IMR-90 (cell line): ENCODE data around the gene MAPK10. TPM values are rescaled to one million over a fixed set of nuclear protein-coding genes. Genes with fewer than 3 reads are reported as not detected.

Experiments used
- ATAC-seq: fragments of 200-7000 bp; cut with Tn5 transposase; 2 replicates; pipeline ENCODE4 v1.9.1; 2020; ENCODE audit warnings: low read depth, mild to moderate bottlenecking, moderate library complexity
- BruUV-seq: library from RNA; stranded (reverse); fragments of 400-500 nt; replicated peaks from 2 replicates; lab custom pipeline; 2021; lab: Mats Ljungman, UMichigan
- CTCF ChIA-PET: fragments of 300-600 bp; formaldehyde crosslinking; extraction: SDS; loops from one replicate; lab custom pipeline; 2021; ENCODE audit warnings: antibody characterized with exemption; lab: Yijun Ruan, JAX
- POLR2A ChIA-PET: fragments of 300-600 bp; sonication (Branson Sonifier 250); formaldehyde crosslinking; loops from one replicate; lab custom pipeline; 2022; ENCODE audit warnings: antibody characterized with exemption; ENCODE audit not compliant: unreplicated experiment; lab: Charles Lee
- DNase-seq: peaks from one replicate; pipeline ENCODE4 v3.0.0; 2013
- H2AFZ ChIP-seq: replicated peaks from 2 replicates; pipeline ENCODE3; 2013; ENCODE audit warnings: low read length, mild to moderate bottlenecking; ENCODE audit not compliant: poor library complexity
- H2AK5ac ChIP-seq: 2 replicates; pipeline ENCODE4 v1.6.1; 2013; ENCODE audit warnings: low read depth, low read length, inconsistent platforms
- H2AK9ac ChIP-seq: replicated peaks from 2 replicates; pipeline ENCODE3; 2013; ENCODE audit warnings: mild to moderate bottlenecking, low read depth, low read length, moderate library complexity; ENCODE audit not compliant: poor library complexity
- H2BK120ac ChIP-seq: 2 replicates; pipeline ENCODE4 v1.6.1; 2013; ENCODE audit warnings: low read depth, low read length, inconsistent platforms
- H2BK15ac ChIP-seq: 3 replicates; pipeline ENCODE4 v1.6.1; 2013; ENCODE audit warnings: low read depth, low read length, inconsistent platforms
- H2BK20ac ChIP-seq: 2 replicates; pipeline ENCODE4 v1.6.1; 2013; ENCODE audit warnings: low read depth, mild to moderate bottlenecking, inconsistent platforms, low read length, moderate library complexity
- H2BK5ac ChIP-seq: 2 replicates; pipeline ENCODE4 v1.6.1; 2013; ENCODE audit warnings: mild to moderate bottlenecking, low read depth, low read length, inconsistent platforms; ENCODE audit not compliant: poor library complexity, severe bottlenecking
- H3K14ac ChIP-seq: replicated peaks from 2 replicates; pipeline ENCODE4 v1.6.1; 2013; ENCODE audit warnings: low read depth, low read length, inconsistent platforms
- H3K18ac ChIP-seq: 2 replicates; pipeline ENCODE4 v1.6.1; 2013; ENCODE audit warnings: low read depth, low read length, control low read depth
- H3K23ac ChIP-seq: 2 replicates; pipeline ENCODE4 v1.6.1; 2013; ENCODE audit warnings: low read depth, low read length, inconsistent platforms
- H3K27ac ChIP-seq: 2 replicates; pipeline ENCODE4 v1.5.1; 2013; ENCODE audit warnings: mild to moderate bottlenecking, control low read depth, low read length; ENCODE audit not compliant: insufficient read depth
- H3K27me3 ChIP-seq: 2 replicates; pipeline ENCODE4 v1.6.1; 2013; ENCODE audit warnings: low read length; ENCODE audit not compliant: control insufficient read depth, insufficient read depth
- H3K36me3 ChIP-seq: 2 replicates; pipeline ENCODE4 v1.6.1; 2013; ENCODE audit warnings: low read length, mixed read lengths; ENCODE audit not compliant: control insufficient read depth, insufficient read depth
- H3K4ac ChIP-seq: 2 replicates; pipeline ENCODE4 v1.6.1; 2013; ENCODE audit warnings: low read depth, low read length, inconsistent platforms
- H3K4me1 ChIP-seq: 2 replicates; pipeline ENCODE4 v1.6.1; 2013; ENCODE audit warnings: low read length, mixed read lengths; ENCODE audit not compliant: control insufficient read depth, insufficient read depth
- H3K4me2 ChIP-seq: 2 replicates; pipeline ENCODE4 v1.6.1; 2013; ENCODE audit warnings: low read depth, mild to moderate bottlenecking, control low read depth, low read length, moderate library complexity
- H3K4me3 ChIP-seq: 2 replicates; pipeline ENCODE4 v1.5.1; 2013; ENCODE audit warnings: low read depth, mild to moderate bottlenecking, control low read depth, low read length, moderate library complexity; ENCODE audit not compliant: insufficient read depth
- H3K56ac ChIP-seq: 2 replicates; pipeline ENCODE4 v1.6.1; 2013; ENCODE audit warnings: low read length, inconsistent platforms; ENCODE audit not compliant: insufficient read depth; ENCODE audit errors: extremely low read depth
- H3K79me1 ChIP-seq, 2 experiments: 2 replicates each; pipeline ENCODE4 v1.6.1; 2013; ENCODE audit warnings: low read length in 2 of 2, inconsistent platforms in 1 of 2, low read depth in 1 of 2
- H3K9ac ChIP-seq: 2 replicates; pipeline ENCODE4 v1.6.1; 2013; ENCODE audit warnings: low read depth, low read length, control low read depth
- H3K9me1 ChIP-seq: 2 replicates; pipeline ENCODE4 v1.6.1; 2013; ENCODE audit warnings: low read length, inconsistent platforms; ENCODE audit not compliant: insufficient read depth
- H3K9me3 ChIP-seq: 2 replicates; pipeline ENCODE4 v1.6.1; 2013; ENCODE audit warnings: low read length; ENCODE audit not compliant: control insufficient read depth, insufficient read depth
- H4K20me1 ChIP-seq: 2 replicates; pipeline ENCODE4 v1.6.1; 2013; ENCODE audit warnings: low read length, inconsistent platforms; ENCODE audit not compliant: insufficient read depth
- H4K5ac ChIP-seq: 2 replicates; pipeline ENCODE4 v1.6.1; 2013; ENCODE audit warnings: mild to moderate bottlenecking, low read depth, low read length, control low read depth
- H4K8ac ChIP-seq, 2 experiments: 2 replicates each; pipeline ENCODE4 v1.6.1; 2013; ENCODE audit warnings: low read depth in 2 of 2, low read length in 2 of 2, control low read depth in 1 of 2, inconsistent platforms in 1 of 2
- H4K91ac ChIP-seq: 2 replicates; pipeline ENCODE4 v1.6.1; 2013; ENCODE audit warnings: low read depth, low read length, inconsistent platforms; ENCODE audit not compliant: insufficient read depth
- BHLHE40 ChIP-seq: fragments of 150-350 bp; IDR thresholded peaks from 2 replicates; pipeline ENCODE4 v1.6.1; 2016; ENCODE audit warnings: mild to moderate bottlenecking, low read depth, low read length
- CEBPB ChIP-seq: IDR thresholded peaks from 2 replicates; pipeline ENCODE4 v1.6.1; 2012; ENCODE audit warnings: low read depth, low read length, improper control_type of control experiment
- CHD1 ChIP-seq: IDR thresholded peaks from 2 replicates; pipeline ENCODE4 v1.6.1; 2012; ENCODE audit warnings: low read depth, low read length, improper control_type of control experiment
- FOS ChIP-seq: fragments of 150-350 bp; IDR thresholded peaks from 2 replicates; pipeline ENCODE4 v1.6.1; 2016; ENCODE audit warnings: low read depth, low read length
- MAFK ChIP-seq: IDR thresholded peaks from 2 replicates; pipeline ENCODE4 v1.6.1; 2012; ENCODE audit warnings: low read depth, low read length, improper control_type of control experiment
- MAZ ChIP-seq: IDR thresholded peaks from 2 replicates; pipeline ENCODE4 v1.6.1; 2012; ENCODE audit warnings: low read depth, mild to moderate bottlenecking, low read length, improper control_type of control experiment, moderate library complexity, borderline replicate concordance
- MXI1 ChIP-seq: IDR thresholded peaks from 2 replicates; pipeline ENCODE4 v1.6.1; 2012; ENCODE audit warnings: low read depth, mild to moderate bottlenecking, low read length, moderate library complexity, borderline replicate concordance
- NFE2L2 ChIP-seq: fragments of 150-350 bp; IDR thresholded peaks from 2 replicates; pipeline ENCODE4 v1.6.1; 2016; ENCODE audit warnings: low read depth, mild to moderate bottlenecking, low read length
- POLR2A ChIP-seq: IDR thresholded peaks from 2 replicates; pipeline ENCODE4 v1.6.1; 2012; ENCODE audit warnings: mild to moderate bottlenecking, low read depth, low read length
- RAD21 ChIP-seq: IDR thresholded peaks from 2 replicates; pipeline ENCODE4 v1.6.1; 2012; ENCODE audit warnings: low read length, improper control_type of control experiment
- RCOR1 ChIP-seq: IDR thresholded peaks from 2 replicates; pipeline ENCODE4 v1.6.1; 2012; ENCODE audit warnings: mild to moderate bottlenecking, low read length, improper control_type of control experiment; ENCODE audit not compliant: insufficient replicate concordance
- RFX5 ChIP-seq: IDR thresholded peaks from 2 replicates; pipeline ENCODE4 v1.8.0; 2012; ENCODE audit warnings: low read depth, mild to moderate bottlenecking, low read length, moderate library complexity
- SMC3 ChIP-seq: fragments of 150-350 bp; IDR thresholded peaks from 2 replicates; pipeline ENCODE4 v1.6.1; 2016; ENCODE audit warnings: low read depth, mild to moderate bottlenecking, antibody characterized with exemption, low read length, moderate library complexity
- WGBS, 2 experiments: methylation state at CpG; one replicate each; pipeline versions ENCODE4 v1.1.5 to v1.1.7; 2013; ENCODE audit warnings: missing lambda C conversion rate in 2 of 2; ENCODE audit not compliant: insufficient read length in 1 of 2; ENCODE audit errors: extremely low coverage in 2 of 2; 5-methylcytosine and 5-hydroxymethylcytosine counted together
- dilution Hi-C: fragments of 300-500 bp; cut with HindIII; formaldehyde crosslinking; loops from one replicate; pipeline ENCODE4 v1.14.3; 2018; ENCODE audit warnings: low sequenced_read_pairs; ENCODE audit not compliant: unreplicated experiment
- in situ Hi-C: fragments of 300-500 bp; cut with MboI; formaldehyde crosslinking; loops from 3 replicates; pipeline ENCODE4 v1.14.3; 2019; ENCODE audit warnings: low sequenced_read_pairs, inconsistent platforms, mixed read lengths
- intact Hi-C: fragments of 100-400 bp; cut with micrococcal nuclease; formaldehyde crosslinking; loops from 2 replicates; pipeline ENCODE4 v1.10.0; 2022
- polyA plus RNA-seq, 3 experiments: library from polyadenylated mRNA; depleted of rRNA; stranded (reverse); fragments of >200 nt; gene quantifications; 2 replicates each; pipeline ENCODE4 v1.2.3, GENCODE V29; 2012; ENCODE audit warnings: low replicate concordance in 1 of 3
- total RNA-seq: library from RNA; depleted of rRNA; stranded (reverse); fragments of >200 nt; gene quantifications from 2 replicates; pipeline ENCODE4 v1.2.3, GENCODE V29; 2012
- TF ChIP-seq, protein P1 (sequence below): fragments of 150-350 bp; IDR thresholded peaks from 2 replicates; pipeline ENCODE4 v1.6.1; 2017; ENCODE audit warnings: mild to moderate bottlenecking, antibody characterized with exemption, low read length, low read depth
- TF ChIP-seq, protein P2 (sequence below): conservative IDR thresholded peaks from 2 replicates; pipeline ENCODE4 v1.5.1; 2012; ENCODE audit warnings: mild to moderate bottlenecking, low read depth, low read length, improper control_type of control experiment

The MAPK10 gene
- total and polyA plus RNA-seq, 2 of the 4 experiments (the other 2 are of a cell fraction) = 2.8 to 6.5 TPM

- no peak overlapping the region for H4K5ac ChIP-seq
- H3K36me3 ChIP-seq = no peaks in the 10 kb centered on the region
- ChIA-PET CTCF (no interaction called here), POLR2A (no interaction called here)
- no peaks in the 10 kb centered on the region for H3K4me1 ChIP-seq
- no peak overlapping the region for H3K9ac ChIP-seq
- intact Hi-C loops = no loop called here
- no peak overlapping the region for H4K8ac ChIP-seq
- H2BK120ac ChIP-seq = no peak overlapping the region
- no peak overlapping the region for H3K4ac ChIP-seq
- H4K91ac ChIP-seq = no peak overlapping the region
- DNase-seq (no peak), ATAC-seq (no peak)
- no peak overlapping the region for H2BK20ac ChIP-seq
- dilution Hi-C loops = no loop called here
- no CpG with 5 or more reads among the region's 3 CpGs for WGBS, 2 experiments
- H3K27ac ChIP-seq = no peak overlapping the region
- in situ Hi-C loops = no loop called here
- no peak for TF ChIP-seq SMC3
- TF ChIP-seq POLR2A = no peak
- no peak for TF ChIP-seq FOS
- TF ChIP-seq RFX5 = no peak
- no peak for TF ChIP-seq CHD1
- TF ChIP-seq, protein P1, sequence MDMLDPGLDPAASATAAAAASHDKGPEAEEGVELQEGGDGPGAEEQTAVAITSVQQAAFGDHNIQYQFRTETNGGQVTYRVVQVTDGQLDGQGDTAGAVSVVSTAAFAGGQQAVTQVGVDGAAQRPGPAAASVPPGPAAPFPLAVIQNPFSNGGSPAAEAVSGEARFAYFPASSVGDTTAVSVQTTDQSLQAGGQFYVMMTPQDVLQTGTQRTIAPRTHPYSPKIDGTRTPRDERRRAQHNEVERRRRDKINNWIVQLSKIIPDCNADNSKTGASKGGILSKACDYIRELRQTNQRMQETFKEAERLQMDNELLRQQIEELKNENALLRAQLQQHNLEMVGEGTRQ = no peak
- TF ChIP-seq MAFK = no peak
- no peak for TF ChIP-seq NFE2L2
- TF ChIP-seq RCOR1 = no peak
- no peak for TF ChIP-seq BHLHE40
- no peak for TF ChIP-seq CEBPB
- TF ChIP-seq MXI1 = no peak
- TF ChIP-seq MAZ = no peak
- TF ChIP-seq, protein P2, sequence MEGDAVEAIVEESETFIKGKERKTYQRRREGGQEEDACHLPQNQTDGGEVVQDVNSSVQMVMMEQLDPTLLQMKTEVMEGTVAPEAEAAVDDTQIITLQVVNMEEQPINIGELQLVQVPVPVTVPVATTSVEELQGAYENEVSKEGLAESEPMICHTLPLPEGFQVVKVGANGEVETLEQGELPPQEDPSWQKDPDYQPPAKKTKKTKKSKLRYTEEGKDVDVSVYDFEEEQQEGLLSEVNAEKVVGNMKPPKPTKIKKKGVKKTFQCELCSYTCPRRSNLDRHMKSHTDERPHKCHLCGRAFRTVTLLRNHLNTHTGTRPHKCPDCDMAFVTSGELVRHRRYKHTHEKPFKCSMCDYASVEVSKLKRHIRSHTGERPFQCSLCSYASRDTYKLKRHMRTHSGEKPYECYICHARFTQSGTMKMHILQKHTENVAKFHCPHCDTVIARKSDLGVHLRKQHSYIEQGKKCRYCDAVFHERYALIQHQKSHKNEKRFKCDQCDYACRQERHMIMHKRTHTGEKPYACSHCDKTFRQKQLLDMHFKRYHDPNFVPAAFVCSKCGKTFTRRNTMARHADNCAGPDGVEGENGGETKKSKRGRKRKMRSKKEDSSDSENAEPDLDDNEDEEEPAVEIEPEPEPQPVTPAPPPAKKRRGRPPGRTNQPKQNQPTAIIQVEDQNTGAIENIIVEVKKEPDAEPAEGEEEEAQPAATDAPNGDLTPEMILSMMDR = no peak
- no peak for TF ChIP-seq RAD21
- BruUV-seq = no TSS peak
- no peak overlapping the region for H2BK15ac ChIP-seq
- no peaks in the 10 kb centered on the region for H3K9me3 ChIP-seq
- H3K9me1 ChIP-seq = no peaks in the 10 kb centered on the region
- H3K4me3 ChIP-seq = no peak overlapping the region
- no peaks in the 10 kb centered on the region for H3K27me3 ChIP-seq
- no peak overlapping the region for H2AK5ac ChIP-seq
- no peak overlapping the region for H3K14ac ChIP-seq
- no peaks in the 10 kb centered on the region for H3K79me1 ChIP-seq
- no peak overlapping the region for H3K18ac ChIP-seq
- H2AK9ac ChIP-seq = no peak overlapping the region
- no peak overlapping the region for H3K4me2 ChIP-seq
- no peak overlapping the region for H3K23ac ChIP-seq
- H3K56ac ChIP-seq = no peak overlapping the region
- no peak overlapping the region for H2BK5ac ChIP-seq
- no peak overlapping the region for H2AFZ ChIP-seq
- no peaks in the 10 kb centered on the region for H4K20me1 ChIP-seq
Measured at GRCh38 chr4:86247906-86248305, 111.9 kb downstream of the MAPK10 start.
